Measurements from ENCODE around the gene CACNA2D3. TPM values are rescaled to one million over a fixed set of nuclear protein-coding genes. Genes with fewer than 3 reads are reported as not detected.

Gene CACNA2D3
- total and polyA plus RNA-seq, 4 donors, result 0.06 to 0.37 (median 0.08) TPM; not detected in 1

- Histone ChIP-seq H3K27me3 (ENCODE audit: control insufficient read depth in 4 of 4, insufficient read depth in 4 of 4, low read length in 3 of 4) (no peaks in the 10 kb centered on the region), H3K36me3 (ENCODE audit: control insufficient read depth in 4 of 4, insufficient read depth in 3 of 4, low read depth in 1 of 4, low read length in 3 of 4) (no peaks in the 10 kb centered on the region), H3K27ac (ENCODE audit: low read depth in 1 of 2, low read length in 2 of 2) (no peak overlapping the region), H3K9me3 (ENCODE audit: control insufficient read depth in 4 of 4, low read length in 3 of 4) (no peaks in the 10 kb centered on the region), H3K4me3 (ENCODE audit: low read depth in 1 of 3, low read length in 3 of 3) (no peak overlapping the region), H3K9ac (ENCODE audit: low read depth in 1 of 2, low read length in 2 of 2) (no peak overlapping the region), H3K4me1 (ENCODE audit: control insufficient read depth in 4 of 4, insufficient read depth in 4 of 4, low read length in 3 of 4) (peaks cover 0 to 6% (median 0%) of the 10 kb centered on the region in 4 donors)
- TF ChIP-seq TAF1 (conservative IDR thresholded peaks at IDR 0.05), result no peak
- WGBS, result 92% methylated on average over 5 of the region's 5 CpGs
- no peak for DNase-seq (ENCODE audit: low spot score)
These were observed 591.7 kb downstream of the CACNA2D3 start for GRCh38 chr3:54714035-54714434.

GRCh38 chr3:54717506-54717905 lies 595.2 kb downstream of the CACNA2D3 start:
- WGBS, result 96% methylated on average over 18 of the region's 18 CpGs
- H3K9ac ChIP-seq (ENCODE audit: low read depth in 1 of 2, low read length in 2 of 2), result no peak overlapping the region

More at GRCh38 chr3:54717506-54717905, 595.2 kb downstream of the CACNA2D3 start:
- no peaks in the 10 kb centered on the region for H3K36me3 ChIP-seq (ENCODE audit: control insufficient read depth in 4 of 4, insufficient read depth in 3 of 4, low read depth in 1 of 4, low read length in 3 of 4)
- H3K4me3 ChIP-seq (ENCODE audit: low read depth in 1 of 3, low read length in 3 of 3), result no peak overlapping the region
- TF ChIP-seq HNF4A (conservative IDR thresholded peaks at IDR 0.05), result no peak
- no peak for TF ChIP-seq TAF1 (conservative IDR thresholded peaks at IDR 0.05)
- no peak for TF ChIP-seq MAX (IDR thresholded peaks at IDR 0.05)
- no peak for TF ChIP-seq CTCF (IDR thresholded peaks at IDR 0.05; ENCODE audit: low read depth, low read length, missing input control)
- TF ChIP-seq ZBTB33 (IDR thresholded peaks at IDR 0.05), result no peak
- no peak for TF ChIP-seq RAD21 (IDR thresholded peaks at IDR 0.05)
- TF ChIP-seq FOXA1 (IDR thresholded peaks at IDR 0.05), result no peak
- TF ChIP-seq HNF4G (IDR thresholded peaks at IDR 0.05), result no peak
- no peak for TF ChIP-seq NR2F2 (IDR thresholded peaks at IDR 0.05)
- TF ChIP-seq YY1 (IDR thresholded peaks at IDR 0.05), result no peak
- no peak for TF ChIP-seq EGR1 (IDR thresholded peaks at IDR 0.05; ENCODE audit: low read depth in 2 of 2)
- no peak for TF ChIP-seq REST (IDR thresholded peaks at IDR 0.05)
- TF ChIP-seq SP1 (IDR thresholded peaks at IDR 0.05), result no peak
- no peak for TF ChIP-seq FOXA2 (IDR thresholded peaks at IDR 0.05)
- TF ChIP-seq ATF3 (IDR thresholded peaks at IDR 0.05), result no peak
- DNase-seq (ENCODE audit: low spot score), result no peak
- no peaks in the 10 kb centered on the region for H3K27me3 ChIP-seq (ENCODE audit: control insufficient read depth in 4 of 4, insufficient read depth in 4 of 4, low read length in 3 of 4)
- H3K27ac ChIP-seq (ENCODE audit: low read depth in 1 of 2, low read length in 2 of 2), result no peak overlapping the region
- no peaks in the 10 kb centered on the region for H3K4me1 ChIP-seq (ENCODE audit: control insufficient read depth in 4 of 4, insufficient read depth in 4 of 4, low read length in 3 of 4)
- no peaks in the 10 kb centered on the region for H3K9me3 ChIP-seq (ENCODE audit: control insufficient read depth in 4 of 4, low read length in 3 of 4)
